Fibroblast of pulmonary artery (primary cell): ENCODE data around the gene PRKAR1B.

ENCODE experiments used
- DNase-seq: peaks from one replicate; pipeline ENCODE4 v3.0.0-alpha.2; 2010; ENCODE audit warnings: low read depth
- H3K4me3 ChIP-seq: replicated peaks from 2 replicates; pipeline ENCODE4 v1.5.1; 2011; ENCODE audit warnings: low read depth, mild to moderate bottlenecking, control low read depth, low read length, moderate library complexity
- TF ChIP-seq, protein P1 (sequence below): IDR thresholded peaks from 2 replicates; pipeline ENCODE4 v1.5.1; 2011; ENCODE audit warnings: mild to moderate bottlenecking, control low read depth, low read length, inconsistent platforms; ENCODE audit errors: missing control alignments

Gene PRKAR1B

GRCh38 chr7:584820-585219 is 142.3 kb downstream of the PRKAR1B start:
- no peak overlapping the region for H3K4me3 ChIP-seq
- TF ChIP-seq, protein P1, sequence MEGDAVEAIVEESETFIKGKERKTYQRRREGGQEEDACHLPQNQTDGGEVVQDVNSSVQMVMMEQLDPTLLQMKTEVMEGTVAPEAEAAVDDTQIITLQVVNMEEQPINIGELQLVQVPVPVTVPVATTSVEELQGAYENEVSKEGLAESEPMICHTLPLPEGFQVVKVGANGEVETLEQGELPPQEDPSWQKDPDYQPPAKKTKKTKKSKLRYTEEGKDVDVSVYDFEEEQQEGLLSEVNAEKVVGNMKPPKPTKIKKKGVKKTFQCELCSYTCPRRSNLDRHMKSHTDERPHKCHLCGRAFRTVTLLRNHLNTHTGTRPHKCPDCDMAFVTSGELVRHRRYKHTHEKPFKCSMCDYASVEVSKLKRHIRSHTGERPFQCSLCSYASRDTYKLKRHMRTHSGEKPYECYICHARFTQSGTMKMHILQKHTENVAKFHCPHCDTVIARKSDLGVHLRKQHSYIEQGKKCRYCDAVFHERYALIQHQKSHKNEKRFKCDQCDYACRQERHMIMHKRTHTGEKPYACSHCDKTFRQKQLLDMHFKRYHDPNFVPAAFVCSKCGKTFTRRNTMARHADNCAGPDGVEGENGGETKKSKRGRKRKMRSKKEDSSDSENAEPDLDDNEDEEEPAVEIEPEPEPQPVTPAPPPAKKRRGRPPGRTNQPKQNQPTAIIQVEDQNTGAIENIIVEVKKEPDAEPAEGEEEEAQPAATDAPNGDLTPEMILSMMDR: no peak
- no peak for DNase-seq

- TF ChIP-seq, protein P1: no peak
- no peak overlapping the region for H3K4me3 ChIP-seq
- no peak for DNase-seq
These were observed 143.0 kb downstream of the PRKAR1B start for GRCh38 chr7:584122-584465.

GRCh38 chr7:583410-584121 is 143.5 kb downstream of the PRKAR1B start:
- TF ChIP-seq, protein P1: no peak
- no peak for DNase-seq
- H3K4me3 ChIP-seq: no peak overlapping the region

DNA sequence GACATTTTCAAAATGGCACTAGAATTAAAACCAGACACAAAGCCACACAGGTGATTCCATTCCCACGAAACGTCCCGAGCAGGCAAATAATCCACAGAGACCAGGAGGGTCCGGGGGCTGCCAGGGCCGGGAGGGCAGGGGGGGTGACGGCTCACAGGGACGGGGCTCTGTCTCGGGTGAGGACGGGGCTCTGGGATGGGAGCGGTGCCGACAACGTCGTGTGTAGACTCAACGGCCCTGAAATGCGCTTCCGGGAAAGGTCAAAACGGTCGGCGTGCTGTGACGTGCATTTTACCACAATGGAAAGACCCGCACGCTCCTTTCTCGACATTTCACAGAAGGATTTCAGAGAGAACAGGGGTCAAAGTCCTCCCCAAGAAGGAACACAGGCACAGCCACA is 144.2 kb downstream of the PRKAR1B start:
- H3K4me3 ChIP-seq: no peak overlapping the region
- TF ChIP-seq, protein P1: no peak
- DNase-seq: no peak

DNA sequence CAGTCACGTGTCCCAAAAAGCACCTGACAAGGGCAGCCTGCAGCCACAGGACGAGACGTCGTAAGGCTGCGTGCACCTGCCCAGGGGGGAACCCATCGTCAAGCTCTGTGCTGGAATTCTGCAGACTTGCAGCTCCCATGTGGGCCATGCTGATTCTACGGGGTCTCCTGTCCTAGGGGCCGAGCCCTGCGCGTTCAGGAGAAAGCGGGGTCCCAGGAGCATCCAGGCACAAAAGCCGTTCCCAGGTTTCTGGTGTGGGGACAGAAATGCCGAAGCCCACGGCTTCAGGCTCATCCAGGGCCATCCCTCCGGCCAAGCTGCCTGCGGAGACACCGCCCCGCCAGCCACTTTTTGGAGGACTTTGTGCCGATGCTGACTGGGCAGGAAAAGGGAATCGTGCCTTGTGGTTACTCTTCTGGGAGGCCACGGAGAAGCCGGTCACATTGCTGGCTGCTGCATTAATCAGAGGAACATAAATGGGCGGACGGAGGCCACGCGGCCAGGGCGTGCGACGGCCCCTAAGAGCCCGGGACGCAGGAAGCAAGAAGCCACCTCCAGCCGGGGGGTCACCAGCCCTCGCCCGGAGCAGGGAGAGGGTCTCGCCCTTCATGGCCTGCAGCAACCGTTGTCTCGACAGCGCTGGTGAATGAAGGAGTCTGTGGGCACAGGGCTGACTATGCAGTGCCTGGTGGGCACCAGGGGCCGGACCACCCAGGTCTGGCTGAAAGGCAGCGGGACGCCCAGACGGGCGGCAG is 144.8 kb downstream of the PRKAR1B start:
- no peak overlapping the region for H3K4me3 ChIP-seq
- TF ChIP-seq, protein P1: no peak
- no peak for DNase-seq

- H3K4me3 ChIP-seq: no peak overlapping the region
- TF ChIP-seq, protein P1: no peak
- no peak for DNase-seq
These were observed 148.7 kb downstream of the PRKAR1B start for GRCh38 chr7:578386-578785.
